Measurements from ENCODE around the gene HMGCR. TPM values are rescaled to one million over a fixed set of nuclear protein-coding genes. Genes with fewer than 3 reads are reported as not detected.
"Not testable (repeated sequence)": the region's sequence is repeated elsewhere in the genome, so short reads cannot be mapped to it uniquely, and the experiment has no call there.

Gene HMGCR
- 25.9 and 30.1 TPM in 2 replicates for polyA plus RNA-seq (2011; rRNA removed)
- polyA plus RNA-seq (2012; cell fraction: cytosol; rRNA removed): 5.9 and 6.5 TPM in 2 replicates
- polyA plus RNA-seq (2012; cell fraction: nucleus; rRNA removed): 10.1 and 14.5 TPM in 2 replicates
- polyA plus RNA-seq (2017; fragmentation: RNase III; extraction: RNeasy Plus Mini Kit Qiagen cat#74134 plus additional on column Dnase treatment): 28.6 to 35.0 TPM (median 33.4 TPM) in 3 replicates
- 48.0 and 52.9 TPM in 2 replicates for polyA minus RNA-seq (2011; rRNA and poly(A)+ RNA removed)

- TF ChIP-seq KDM1A (IDR thresholded peaks at IDR 0.05; ENCODE audit: low read depth) (no peak), TP53 (CRISPR knock-in tag; IDR thresholded peaks at IDR 0.05) (no peak), BHLHE40 (IDR thresholded peaks at IDR 0.05; ENCODE audit: low read depth, low read length) (0 out of 2 replicates have a peak, but pooled peaks have one; percentile 18), USF2 (IDR thresholded peaks at IDR 0.05) (0 out of 2 replicates have a peak, but pooled peaks have one; percentile 15), FOXS1 (CRISPR knock-in tag; IDR thresholded peaks at IDR 0.05) (no peak), CTCF (IDR thresholded peaks at IDR 0.05) (peak; percentile 30; the same call in 2 of the 3 replicates), RFX5 (IDR thresholded peaks at IDR 0.05) (peak; percentile 93), JUN (IDR thresholded peaks at IDR 0.05) (peak; percentile 49 to 77; a peak in 3 of 5 replicates), BCL3 (IDR thresholded peaks at IDR 0.05) (peak; percentile 81; the same call in 2 of the 3 replicates), FOSB (CRISPR knock-in tag; IDR thresholded peaks at IDR 0.05) (no peak), PHF8 (IDR thresholded peaks at IDR 0.05; ENCODE audit: borderline replicate concordance, low read depth) (peak; percentile 74), MYC (IDR thresholded peaks at IDR 0.05; ENCODE audit: borderline replicate concordance, low read length) (peak; percentile 44; the same call in 1 of the 2 replicates), POLR2A (IDR thresholded peaks at IDR 0.05; ENCODE audit: low read length) (peak; percentile 92), ZNF302 (CRISPR knock-in tag; IDR thresholded peaks at IDR 0.05) (no peak), SMC3 (IDR thresholded peaks at IDR 0.05) (peak; percentile 60), MAFK (IDR thresholded peaks at IDR 0.05; ENCODE audit: partially characterized antibody) (no peak), JUNB (IDR thresholded peaks at IDR 0.05) (no peak), NR3C1 (IDR thresholded peaks at IDR 0.05) (no peak), RAD21 (conservative IDR thresholded peaks at IDR 0.05 in 1 of 2, IDR thresholded peaks at IDR 0.05 in 1 of 2) (peak; percentile 62 to 63; a peak in 4 of 5 replicates), RARB (CRISPR knock-in tag; IDR thresholded peaks at IDR 0.05) (0 out of 2 replicates have a peak, but pooled peaks have one; percentile 35)
- TF ChIP-seq, protein P1, sequence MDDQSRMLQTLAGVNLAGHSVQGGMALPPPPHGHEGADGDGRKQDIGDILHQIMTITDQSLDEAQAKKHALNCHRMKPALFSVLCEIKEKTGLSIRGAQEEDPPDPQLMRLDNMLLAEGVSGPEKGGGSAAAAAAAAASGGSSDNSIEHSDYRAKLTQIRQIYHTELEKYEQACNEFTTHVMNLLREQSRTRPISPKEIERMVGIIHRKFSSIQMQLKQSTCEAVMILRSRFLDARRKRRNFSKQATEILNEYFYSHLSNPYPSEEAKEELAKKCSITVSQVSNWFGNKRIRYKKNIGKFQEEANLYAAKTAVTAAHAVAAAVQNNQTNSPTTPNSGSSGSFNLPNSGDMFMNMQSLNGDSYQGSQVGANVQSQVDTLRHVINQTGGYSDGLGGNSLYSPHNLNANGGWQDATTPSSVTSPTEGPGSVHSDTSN (IDR thresholded peaks at IDR 0.05): no peak
- TF ChIP-seq, protein P2, sequence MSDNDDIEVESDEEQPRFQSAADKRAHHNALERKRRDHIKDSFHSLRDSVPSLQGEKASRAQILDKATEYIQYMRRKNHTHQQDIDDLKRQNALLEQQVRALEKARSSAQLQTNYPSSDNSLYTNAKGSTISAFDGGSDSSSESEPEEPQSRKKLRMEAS (IDR thresholded peaks at IDR 0.05): peak; percentile 80
- FAIRE-seq (peak; percentile 92), ATAC-seq (peak; percentile 97 to 98), DNase-seq (ENCODE audit: low read depth in 1 of 2, low spot score in 1 of 2) (peak; percentile 88 to 100)
- WGBS (ENCODE audit: missing lambda C conversion rate): 3% methylated on average over 19 of the region's 56 CpGs
- Histone ChIP-seq H3K4me3 (peak within 1 kb of the TSS; percentile 84), H3K4me2 (peak within 1 kb of the TSS; percentile 93), H3K27ac (peak within 1 kb of the TSS; percentile 85 to 95), H3K9me3 (no peaks in the 10 kb centered on the region), H3K4me1 (peaks cover 35% of the 10 kb centered on the region)
- POLR2A ChIA-PET: interaction anchor here (0.6 to 1.8 kb wide), 19 partner anchors 14 to 412 kb away, joined by 3 to 34 read pairs (median 4); partner anchors contain the start of genes ANKRD31, CERT1, GCNT4 and POC5
- CTCF ChIA-PET: interaction anchor here (0.6 to 1.9 kb wide), 21 partner anchors 9 to 565 kb away, joined by 3 to 18 read pairs (median 4); partner anchors contain the start of gene ANKRD31
Observed at GRCh38 chr5:75336615-75337336, at the start of gene HMGCR. Gene HMGCR, plus strand, starts transcription at chr5:75337220. Its CDS starts 5,386 bp downstream, at chr5:75342606.

DNA sequence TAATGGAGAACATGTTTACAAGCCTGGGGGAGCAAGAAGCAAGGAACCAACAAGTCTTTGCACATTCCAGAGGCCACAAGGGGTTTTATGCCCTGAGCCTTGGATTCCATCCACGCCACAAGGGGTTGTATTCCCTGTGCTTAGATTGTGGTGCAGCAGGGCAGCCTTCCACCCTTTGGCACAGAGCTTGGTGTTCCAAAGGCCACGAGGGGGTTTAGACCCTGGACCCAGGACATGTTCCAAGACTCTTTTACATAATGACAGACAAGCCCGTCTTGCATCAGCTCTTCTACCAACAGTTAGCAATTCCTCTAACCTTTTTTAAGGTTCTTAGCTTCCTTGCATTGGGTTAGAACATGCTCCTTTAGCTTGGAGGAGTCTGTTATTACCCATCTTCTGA is 45.2 kb upstream of the HMGCR start:
- H3K4me1 ChIP-seq; POLR2A ChIA-PET; H3K27ac ChIP-seq; ATAC-seq; FAIRE-seq; H3K4me3 ChIP-seq; DNase-seq (ENCODE audit: low read depth in 1 of 2, low spot score in 1 of 2); H3K4me2 ChIP-seq: not testable (repeated sequence)
- CTCF ChIA-PET: interaction anchor here (1.0 kb wide), 1 partner anchor 40 kb away, joined by 3 read pairs; no protein-coding TSS in a partner anchor
- H3K9me3 ChIP-seq: peaks cover 14% of the 10 kb centered on the region; the same call in 2 of the 3 replicates
- 24% methylated on average over 3 of the region's 3 CpGs for WGBS (ENCODE audit: missing lambda C conversion rate)

Data from A549 (cell line).